HG03066 (cell line): ENCODE results near the gene PHC2.

Source experiments
- ATAC-seq: cut with Tn5 transposase; IDR thresholded peaks from one replicate; pipeline ENCODE4 v1.9.1; 2021; ENCODE audit warnings: low read depth; ENCODE audit not compliant: unreplicated experiment

PHC2 gene

DNA sequence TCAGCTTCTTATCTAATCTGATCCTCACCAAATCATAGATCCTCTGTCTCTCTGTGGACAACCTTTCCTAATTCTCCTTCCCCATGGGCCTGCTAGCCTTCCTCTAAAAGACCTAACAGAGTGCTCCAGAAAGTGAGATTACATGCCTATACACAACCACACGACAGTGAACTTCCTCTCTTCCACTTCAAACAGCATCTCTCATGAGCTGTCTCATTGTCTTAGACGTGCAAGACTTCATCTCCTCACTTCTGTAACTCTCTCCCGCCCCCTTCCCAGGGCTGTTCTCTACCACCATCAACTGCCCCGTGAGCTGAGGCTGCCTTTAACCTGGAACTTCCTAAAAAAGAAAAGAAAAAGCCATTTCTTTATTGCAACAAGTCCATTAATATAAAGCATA is 95.9 kb downstream of the PHC2 start:
- no peak for ATAC-seq

DNA sequence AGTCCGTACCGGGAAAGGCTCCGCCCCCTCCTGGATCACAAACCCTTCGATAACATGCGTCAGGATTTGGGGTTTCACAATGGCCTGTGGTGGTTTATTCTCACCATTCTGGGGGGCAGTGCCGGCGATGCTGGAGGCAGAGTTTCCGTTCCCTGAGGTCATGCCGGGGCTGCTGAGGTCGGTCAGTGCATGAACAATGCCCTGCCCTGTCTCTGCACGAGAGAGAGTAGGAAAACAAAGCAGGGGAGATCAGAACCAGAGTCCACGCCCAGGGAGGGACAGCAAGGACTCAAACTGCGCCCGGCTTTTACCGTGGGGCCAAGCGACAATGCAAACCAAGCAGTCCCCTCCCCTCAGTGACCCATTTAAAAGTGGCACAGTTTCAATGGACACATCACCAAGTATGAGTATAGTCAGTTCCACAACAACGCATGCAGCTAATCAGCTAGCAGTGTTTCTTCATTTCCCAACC is 96.8 kb downstream of the PHC2 start:
- no peak for ATAC-seq

DNA sequence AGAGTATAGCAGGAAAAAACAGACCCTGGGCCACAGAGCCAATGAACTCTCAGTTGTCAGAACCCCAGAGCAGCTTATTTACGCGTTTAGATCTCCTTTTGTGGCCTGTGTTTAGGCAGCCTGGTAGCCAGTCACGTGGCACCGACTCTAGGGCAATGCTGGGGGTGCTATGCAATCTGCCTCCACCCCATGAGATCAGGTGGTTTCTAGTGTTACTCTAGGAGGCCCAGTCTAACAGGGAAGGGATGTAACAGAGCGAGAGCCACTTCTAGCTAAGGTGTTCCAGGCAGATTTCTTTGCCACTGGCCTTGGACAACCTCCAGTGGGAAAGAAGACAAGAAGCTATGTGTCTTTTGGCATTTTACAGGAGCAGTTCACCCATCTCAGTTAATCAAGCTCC is 98.0 kb downstream of the PHC2 start:
- ATAC-seq, result no peak

DNA sequence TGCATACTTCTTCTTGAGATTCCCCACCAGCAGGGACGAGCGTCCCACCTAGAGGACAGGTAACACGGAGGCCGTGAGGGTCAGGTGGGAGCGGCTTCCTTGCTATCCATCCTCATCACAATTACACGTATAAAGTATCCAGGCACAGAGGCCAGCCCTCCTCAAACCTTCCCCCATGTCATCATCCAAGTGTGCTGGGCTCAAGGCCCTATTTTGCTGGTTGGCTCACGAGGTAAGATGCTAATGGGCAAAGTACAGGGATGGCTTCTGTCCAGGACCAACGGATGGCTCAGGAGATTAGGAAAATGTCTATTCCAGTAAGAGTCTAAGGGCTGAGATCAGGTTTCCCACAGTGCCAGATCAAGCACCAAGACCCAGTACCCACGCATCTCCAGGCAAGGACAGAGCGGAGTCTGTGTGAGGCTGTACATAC is 98.5 kb downstream of the PHC2 start:
- ATAC-seq, result no peak

DNA sequence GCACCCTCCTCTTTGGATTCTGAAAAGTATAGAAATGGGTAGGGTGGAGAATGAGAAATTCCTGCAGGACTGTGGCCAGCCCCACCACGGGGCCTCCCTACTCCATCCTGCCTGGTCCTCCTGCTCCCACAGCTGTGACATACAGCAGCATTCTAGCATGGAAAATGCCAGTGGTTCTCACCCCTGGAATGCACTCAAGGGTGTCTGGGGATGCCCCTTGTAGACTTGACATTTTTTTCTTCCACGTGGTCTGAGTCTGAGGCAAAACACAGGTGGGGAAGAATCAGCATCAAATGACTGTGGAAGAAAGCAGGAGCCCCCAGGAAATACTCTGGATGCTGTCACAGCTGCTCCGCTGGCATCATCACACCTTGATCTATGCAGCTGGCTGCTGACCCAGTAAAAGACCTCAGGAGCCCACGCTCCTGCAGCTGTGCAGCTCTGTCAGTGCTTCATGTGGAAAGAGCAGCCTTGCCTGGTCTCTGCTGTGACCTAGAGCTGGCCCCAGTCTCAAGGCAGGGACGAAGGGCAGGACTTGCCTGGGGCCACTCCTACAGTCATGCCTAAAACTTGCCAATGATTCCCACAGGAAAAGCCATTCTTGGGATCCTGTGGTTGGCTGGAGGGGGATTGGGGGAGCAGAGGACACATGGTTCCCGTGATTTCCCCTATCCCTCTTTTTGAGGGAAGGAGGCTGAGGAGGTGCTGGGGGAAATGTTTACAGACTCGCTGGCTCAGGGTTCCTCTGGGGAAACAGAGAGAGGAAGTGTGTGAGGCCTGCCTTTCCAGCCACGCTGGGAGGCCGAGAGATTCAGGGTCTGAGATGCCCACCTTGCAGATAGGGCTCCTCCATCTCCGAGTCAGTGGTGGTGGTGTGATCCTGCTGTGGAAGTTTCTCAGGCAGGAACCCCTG is 99.2 kb downstream of the PHC2 start:
- no peak for ATAC-seq

DNA sequence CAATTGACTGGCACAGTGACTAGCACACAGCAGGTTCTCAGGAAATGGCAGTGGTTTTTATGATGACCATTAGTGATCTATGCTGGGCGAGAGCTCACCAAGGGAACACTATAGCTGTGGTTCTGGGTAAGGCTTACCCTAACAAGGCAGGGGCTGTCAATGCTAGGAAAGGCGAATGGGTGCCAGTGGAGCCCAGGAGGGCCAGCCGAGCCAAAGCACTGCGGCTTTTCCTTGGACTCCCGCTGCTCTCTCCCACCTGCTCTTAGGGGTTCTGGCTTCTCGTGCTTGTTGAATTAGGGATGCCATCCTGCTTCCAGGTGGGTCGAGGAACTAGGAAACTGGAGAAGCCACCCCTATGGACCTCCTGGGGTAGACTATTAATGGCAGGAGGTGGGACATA is 100.0 kb downstream of the PHC2 start:
- ATAC-seq, result no peak

DNA sequence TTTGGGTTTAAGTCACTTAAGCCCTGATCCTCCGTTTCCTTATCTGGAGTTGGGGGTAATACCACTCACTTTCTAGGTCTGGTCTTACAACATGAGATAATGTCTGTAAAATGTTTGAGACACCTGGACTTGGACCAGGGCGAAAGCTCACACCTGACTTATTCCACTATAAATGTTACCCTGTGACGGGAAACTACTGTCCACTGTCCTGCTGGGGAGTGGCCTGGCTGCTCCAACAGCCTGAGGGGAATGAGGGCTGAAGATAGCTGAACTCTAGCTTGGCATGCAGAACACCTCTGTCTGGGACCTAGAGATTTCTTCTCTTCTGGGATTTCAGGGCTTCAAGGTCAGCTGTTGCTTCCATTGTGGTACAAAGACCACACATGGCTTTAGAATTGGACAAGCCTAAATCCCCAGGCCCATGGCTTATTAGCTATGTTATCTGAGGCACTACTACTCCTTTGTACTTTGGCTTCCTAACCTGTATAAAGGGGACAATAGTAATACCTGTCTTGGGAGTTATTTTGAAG is 100.5 kb downstream of the PHC2 start:
- no peak for ATAC-seq

DNA sequence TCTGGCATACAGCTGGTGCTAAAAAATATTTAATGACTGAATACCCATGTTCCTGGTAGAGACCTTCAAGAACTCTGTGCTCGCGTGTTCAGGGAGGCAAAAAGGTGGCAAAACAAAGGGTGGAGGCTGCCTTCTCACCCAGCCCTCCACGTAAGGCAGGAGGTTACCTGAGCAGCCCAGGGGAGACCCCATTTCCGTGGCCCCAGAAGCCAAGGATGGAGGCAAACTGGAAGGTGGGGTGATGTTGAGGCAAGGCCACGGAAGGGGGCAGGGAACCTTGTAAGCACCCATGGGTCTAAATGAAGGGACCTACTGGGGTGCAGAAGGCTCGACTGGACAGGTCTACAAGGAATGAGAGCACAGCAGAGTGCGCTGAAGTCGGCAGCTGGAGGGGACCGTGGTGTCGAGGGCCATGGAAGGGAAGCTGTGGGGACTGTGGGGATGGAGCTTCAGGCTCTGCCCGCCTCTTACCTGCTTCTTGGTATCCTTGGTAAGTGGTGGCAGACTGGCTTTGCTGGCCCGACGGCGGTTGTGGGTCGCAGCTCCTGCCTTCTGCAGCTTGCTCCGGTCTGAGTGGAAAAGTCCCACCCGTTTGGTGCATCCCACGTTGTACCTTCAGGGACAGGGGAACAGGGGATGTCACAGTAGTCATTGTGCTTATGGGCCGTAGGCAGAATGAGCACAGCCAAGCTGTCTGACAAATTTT is 101.1 kb downstream of the PHC2 start:
- no peak for ATAC-seq

DNA sequence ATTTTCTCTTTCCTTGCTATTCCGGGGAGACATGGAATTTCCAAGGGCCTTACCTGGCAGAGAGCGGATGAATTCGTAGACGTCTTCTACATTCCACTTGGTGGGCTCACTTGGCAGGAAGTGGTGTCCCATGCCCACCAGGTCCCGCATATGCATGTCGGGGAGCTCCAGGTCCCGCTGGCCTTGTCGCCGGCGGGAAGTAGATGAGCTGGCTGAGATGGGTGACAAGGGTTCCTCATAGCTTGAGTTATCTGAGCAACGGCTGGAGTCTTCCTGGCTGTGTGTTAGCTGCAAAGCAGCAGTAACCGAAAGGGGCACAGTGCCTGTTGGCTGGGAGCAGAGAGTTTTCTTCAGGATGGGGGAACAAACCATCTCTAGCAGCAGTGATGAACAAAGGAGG is 102.1 kb downstream of the PHC2 start:
- ATAC-seq, result no peak

DNA sequence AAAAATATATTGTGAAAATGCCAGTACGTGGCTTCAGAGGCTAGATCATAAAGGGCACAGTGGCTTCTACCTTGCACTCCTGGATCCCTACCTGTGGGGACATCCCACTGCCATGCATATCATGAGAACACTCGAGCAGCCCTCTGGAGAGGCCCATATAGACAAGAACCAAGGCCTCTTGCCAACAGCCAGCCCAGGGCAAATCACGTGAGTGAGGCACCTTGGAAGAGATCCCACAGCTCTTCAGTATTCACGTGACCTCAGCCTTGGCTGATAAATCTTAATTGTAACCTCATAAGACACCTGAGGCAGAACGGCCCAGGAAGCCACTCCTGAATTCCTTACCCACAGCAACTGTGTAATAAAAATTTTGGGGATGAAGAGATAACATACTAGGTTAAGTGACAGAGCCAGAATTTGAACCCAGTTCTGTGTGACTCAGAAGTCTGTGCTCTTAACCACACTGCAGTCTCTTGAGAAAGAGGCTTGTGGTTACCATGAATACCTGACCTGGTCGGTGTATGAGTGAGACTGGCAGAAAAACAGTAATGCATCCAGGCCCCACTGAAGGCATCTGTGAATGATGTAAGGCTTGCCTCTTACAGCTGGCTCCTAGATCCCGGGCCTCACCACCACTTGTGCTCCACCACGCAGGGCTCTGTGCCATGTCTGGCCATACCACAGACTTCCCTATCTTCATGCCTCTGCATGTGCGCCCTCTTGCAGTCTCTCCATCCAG is 103.1 kb downstream of the PHC2 start:
- no peak for ATAC-seq

DNA sequence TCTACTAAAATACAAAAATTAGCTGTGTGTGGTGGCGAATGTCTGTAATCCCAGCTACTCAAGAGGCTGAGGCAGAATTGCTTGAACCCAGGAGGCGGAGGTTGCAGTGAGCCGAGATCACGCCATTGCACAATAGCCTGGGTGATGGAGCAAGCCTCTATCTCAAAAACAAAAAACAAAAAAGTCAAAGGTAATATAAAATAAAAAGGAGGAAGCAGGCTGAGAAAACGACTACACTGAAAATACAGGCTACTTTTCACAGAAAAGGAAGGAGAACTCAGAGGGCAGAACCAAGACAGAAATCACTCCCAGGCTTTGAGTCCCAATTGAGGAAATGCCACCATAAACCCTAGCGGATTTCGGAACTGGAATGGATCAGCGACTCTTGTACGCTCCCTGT is 104.1 kb downstream of the PHC2 start:
- no peak for ATAC-seq

DNA sequence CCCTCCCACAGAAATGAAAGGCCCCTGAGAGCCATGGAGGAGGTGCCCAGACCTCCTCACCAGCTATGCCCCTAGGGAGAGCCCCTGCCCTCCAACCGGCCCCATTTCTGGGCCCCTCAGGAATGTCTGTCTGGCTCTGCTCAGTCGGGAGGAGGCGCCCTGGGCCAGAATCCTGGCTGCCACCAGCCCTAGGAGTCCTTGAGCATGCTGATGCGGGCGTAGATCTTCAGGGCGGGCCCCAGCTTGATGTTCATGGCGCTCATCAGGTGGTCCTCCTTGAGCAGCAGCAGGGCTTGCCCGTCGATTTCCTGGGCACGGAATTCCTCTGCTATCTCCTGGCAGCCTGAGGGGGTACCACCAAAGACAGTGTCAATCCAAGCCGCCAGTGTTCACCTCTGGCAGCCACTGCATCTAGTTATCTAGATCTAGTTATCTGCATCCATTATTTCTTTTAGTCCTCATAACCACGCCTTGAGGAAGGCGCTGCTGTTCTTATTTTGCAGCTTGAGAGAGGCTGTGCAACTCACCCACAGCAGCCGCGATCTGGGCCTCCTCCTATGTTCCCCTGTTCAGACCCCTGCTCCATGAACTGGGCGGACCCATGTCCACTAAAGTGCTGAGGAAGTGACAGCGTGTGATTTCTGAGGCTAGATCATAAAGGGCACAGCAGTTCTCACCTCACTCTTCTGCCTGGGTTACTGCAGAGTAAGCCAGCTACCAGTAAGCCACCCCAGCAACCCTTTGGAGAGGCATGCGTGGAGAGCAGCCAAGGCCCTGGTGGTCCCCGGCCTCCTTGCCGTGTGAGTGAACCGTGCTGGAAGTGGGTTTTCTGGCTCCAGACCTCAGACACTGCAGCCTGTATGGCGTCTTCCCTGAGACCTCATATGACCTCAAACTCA is 106.0 kb downstream of the PHC2 start:
- no peak for ATAC-seq

DNA sequence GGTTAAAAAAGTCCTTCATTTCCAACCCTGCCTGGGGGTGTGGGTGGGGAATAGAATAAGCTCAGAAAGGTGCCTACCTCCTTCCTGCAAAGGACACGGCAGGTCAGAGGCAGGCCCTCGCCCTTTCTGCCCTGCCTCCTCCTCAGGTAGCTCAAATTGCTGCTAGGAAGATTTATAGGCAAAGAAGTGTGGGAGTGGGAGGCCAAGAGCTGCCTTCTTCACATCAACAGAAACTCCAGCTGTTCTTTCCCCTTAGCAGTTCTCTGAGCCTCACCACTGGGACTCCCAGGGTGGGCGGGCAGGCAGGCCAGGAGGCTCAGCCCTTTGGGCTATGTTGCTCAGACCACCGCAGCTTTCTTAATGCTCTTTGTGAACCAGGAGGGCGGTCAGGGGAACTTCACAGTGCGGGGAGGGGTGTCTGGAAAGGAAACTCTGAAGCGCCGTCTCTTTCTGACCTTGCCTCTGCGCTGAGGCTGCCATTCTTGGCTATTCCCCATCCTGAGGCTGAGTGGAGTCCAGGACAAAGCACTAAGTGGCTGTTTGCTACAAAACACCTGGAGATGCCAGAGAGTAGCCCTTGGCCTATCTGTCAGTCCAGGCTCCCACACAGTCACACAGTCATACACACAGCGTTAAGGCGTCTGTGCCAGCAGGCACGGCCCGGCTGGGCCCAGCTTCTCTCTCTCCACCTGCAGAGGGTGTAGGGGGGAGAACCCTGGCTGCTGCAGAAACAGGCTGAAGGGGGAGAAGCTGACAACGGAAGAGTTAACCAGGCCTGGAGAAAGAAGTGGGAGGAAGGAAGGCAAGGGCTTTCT is 107.0 kb downstream of the PHC2 start:
- no peak for ATAC-seq

DNA sequence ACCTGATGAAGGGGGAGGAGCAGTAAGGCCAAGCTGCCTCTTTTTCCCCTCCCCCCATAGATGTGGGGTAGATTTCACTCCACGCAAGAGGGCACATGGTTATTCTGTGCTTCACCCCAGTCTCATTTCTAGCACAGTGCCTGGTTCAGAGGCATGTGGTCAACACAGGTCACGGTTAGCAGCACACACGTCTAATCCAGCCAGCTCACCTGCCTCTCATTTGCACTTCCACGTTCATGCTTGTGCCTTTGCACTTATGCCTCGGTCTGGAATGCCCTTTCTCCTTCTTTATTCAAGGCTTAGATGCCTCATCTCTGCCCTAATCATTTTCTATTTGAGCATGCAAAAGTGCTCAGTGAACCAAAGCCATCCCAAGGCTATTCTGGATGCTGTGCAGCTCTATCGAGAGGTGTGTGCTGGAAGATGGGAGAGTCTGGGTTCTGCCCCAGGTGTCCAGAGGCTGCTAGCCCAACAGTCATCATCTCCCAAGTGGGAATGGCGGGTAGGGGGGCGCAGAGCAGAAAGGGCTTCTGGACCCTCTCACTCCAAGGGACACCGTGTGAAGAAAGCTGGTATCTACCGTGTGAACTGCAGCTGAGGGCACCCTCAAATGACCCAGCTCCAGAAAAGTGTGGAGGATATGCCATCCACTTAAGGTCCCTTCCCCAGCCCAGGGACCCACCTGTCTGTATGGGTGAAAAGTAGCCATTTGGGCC is 107.9 kb downstream of the PHC2 start:
- no peak for ATAC-seq

DNA sequence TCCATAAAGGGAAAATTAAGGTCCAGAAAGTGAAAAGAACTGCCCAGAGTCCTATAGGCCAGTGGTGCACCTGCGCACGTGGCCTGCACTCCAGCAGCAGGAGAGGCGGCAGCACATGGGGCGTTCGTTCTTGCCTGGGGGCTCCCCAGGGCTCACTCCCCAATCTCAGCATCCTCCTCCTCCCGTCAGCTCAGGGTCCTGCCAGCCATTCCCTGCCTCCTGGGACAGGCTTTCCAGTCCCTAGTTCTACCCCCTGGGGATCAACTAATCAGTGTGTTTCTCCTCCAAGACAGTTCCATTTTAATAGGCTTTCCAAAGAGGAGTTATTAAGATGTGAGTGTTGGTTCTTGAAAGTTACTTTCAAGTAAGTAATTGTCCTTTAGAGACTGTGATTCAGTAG is 108.8 kb downstream of the PHC2 start:
- ATAC-seq, result no peak

DNA sequence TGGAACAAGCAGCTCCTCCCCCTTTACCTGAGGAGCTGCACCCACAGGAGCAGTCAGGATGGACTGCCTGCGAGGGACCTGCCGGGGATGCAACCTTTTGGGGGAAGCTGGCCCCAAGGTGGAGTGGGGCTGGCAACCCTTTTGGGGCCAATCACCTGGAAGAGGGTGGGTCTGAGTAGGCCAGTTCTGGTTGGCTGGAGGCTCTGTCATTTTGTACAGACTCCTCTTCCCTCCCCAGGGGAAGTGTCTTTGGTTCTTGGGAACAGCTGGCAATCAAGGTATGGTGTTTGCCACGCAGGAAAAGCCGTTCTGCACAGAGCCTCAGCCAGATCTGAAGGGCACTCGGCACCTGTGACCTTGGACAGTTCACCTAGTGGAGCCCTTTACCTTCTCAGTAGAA is 109.7 kb downstream of the PHC2 start:
- ATAC-seq, result no peak

DNA sequence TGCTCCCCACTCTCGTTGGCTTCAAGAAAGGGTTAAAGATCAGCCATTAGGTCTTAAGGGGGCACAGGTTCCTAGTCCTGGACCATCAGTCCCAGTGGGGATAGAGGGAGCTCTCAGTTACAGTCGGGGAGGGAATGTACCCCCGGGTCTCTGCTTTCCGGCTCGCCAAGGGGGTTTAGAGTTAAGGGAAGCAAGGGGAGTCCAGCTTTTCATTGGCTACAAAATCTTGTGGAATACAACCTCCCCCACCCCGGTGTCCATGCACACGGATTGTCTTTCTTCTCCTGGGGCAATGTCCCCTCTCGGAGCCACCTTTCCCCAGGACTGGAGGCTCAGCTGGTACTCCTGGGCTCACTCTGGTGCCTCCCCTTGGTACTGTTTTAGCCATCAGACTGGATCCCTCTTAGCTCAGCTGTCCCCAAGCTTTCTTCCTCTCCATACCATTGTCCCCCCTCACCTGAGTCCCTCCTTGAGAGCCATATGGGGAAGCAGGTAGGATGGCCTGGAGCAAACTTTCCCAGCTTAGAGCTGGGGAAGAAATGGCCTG is 110.2 kb downstream of the PHC2 start, which contains the start of gene A3GALT2:
Gene A3GALT2, minus strand, starts transcription at position 480 of the 547 bp plus-strand sequence. Its CDS starts 0 bp downstream, at position 480.
- no peak for ATAC-seq
